ENCODE results near the gene ZFP36L2.

ZFP36L2 gene

DNA sequence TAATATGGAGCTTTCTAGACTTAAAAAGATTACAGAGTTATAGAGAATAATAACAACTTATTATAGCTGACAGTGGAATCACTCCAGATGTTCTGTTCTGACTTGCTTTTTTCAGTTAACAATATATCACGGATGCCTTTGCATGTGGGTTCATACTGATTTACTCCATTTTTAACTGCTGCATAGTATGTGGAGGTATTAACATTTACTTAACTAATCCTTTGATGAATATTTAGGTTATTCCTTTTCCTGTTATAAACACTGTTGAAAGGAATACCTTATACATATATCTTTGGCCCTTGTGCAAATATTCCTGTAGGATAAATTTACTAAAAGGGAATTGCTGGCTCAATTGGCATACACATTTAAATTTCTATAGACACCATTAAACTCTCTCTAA, 33.1 kb upstream of the ZFP36L2 start (continued):
- no peak for TF ChIP-seq TCF4 (CRISPR knock-in tag; IDR thresholded peaks at IDR 0.05; ENCODE audit: borderline replicate concordance)

DNA sequence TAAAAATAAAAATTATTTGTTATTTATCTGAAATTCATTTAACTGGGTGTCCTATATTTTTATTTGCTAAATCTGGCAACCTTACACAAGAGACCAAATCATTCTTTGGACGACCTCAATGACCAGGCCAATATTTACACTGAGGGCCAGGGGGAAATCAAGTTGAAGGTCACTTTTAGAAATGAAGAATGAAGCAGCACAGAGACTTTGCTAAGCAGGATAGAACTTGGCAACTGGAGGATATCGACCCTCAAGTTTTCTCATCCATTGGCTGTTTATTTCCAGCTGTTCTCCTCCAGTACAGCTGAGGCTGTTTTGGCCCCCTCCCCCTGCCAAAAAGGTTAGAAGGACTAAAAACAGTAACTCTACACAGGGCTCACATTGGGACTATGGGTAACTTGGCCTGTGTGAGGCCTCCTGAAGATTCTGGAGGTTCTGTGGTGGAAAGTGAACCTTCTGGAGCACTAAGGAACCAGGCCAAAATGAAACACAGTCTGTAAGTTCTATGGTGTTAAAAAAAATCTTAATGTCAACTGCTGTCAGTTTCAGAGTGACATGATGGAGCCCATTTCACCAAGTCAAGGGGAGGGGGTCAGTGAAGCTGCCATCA, 32.2 kb upstream of the ZFP36L2 start:
- ATAC-seq = no peak

DNA sequence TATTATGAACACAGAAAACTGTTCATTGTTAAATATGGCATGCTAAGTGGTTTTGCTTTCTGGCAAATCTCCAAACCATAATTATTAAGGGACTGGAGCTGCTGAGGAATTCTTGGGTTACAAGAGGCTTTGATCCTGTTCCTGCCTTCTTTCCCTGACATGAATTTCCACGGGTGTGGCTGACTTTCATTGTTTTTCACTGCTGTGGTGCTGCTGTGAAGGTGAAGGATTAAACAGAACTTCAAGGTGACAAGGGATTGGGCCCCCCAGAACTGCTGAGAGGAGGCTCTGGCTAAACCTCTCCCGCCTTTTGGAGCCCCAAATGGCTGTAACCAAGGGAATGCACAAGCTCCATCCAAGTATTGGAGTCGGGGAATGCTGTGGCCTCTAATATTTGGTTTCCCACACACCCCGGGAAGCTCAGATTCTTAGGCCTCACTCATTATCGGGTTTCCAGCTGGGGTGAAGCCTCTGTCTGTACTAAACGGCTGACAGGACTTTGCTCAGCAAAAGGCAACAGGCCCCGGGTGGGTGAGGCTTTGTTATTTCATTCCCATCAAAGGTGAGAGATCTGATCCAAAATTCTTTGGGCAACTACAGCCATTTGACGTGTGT, 29.0 kb upstream of the ZFP36L2 start:
- TF ChIP-seq, protein P1, sequence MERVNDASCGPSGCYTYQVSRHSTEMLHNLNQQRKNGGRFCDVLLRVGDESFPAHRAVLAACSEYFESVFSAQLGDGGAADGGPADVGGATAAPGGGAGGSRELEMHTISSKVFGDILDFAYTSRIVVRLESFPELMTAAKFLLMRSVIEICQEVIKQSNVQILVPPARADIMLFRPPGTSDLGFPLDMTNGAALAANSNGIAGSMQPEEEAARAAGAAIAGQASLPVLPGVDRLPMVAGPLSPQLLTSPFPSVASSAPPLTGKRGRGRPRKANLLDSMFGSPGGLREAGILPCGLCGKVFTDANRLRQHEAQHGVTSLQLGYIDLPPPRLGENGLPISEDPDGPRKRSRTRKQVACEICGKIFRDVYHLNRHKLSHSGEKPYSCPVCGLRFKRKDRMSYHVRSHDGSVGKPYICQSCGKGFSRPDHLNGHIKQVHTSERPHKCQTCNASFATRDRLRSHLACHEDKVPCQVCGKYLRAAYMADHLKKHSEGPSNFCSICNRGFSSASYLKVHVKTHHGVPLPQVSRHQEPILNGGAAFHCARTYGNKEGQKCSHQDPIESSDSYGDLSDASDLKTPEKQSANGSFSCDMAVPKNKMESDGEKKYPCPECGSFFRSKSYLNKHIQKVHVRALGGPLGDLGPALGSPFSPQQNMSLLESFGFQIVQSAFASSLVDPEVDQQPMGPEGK (CRISPR knock-in tag; IDR thresholded peaks at IDR 0.05; ENCODE audit: borderline replicate concordance) = no peak
- TF ChIP-seq TOX (CRISPR knock-in tag; IDR thresholded peaks at IDR 0.05; ENCODE audit: borderline replicate concordance) (no peak), ISL1 (CRISPR knock-in tag; IDR thresholded peaks at IDR 0.05) (peak; percentile 61)
- no peak for ATAC-seq

More for the DNA sequence above, 32.2 kb upstream of the ZFP36L2 start:
- TF ChIP-seq OSR1 (CRISPR knock-in tag; IDR thresholded peaks at IDR 0.05) = no peak
- TF ChIP-seq CSDC2 (CRISPR knock-in tag; IDR thresholded peaks at IDR 0.05) = no peak
- TF ChIP-seq GLIS3 (CRISPR knock-in tag; IDR thresholded peaks at IDR 0.05) = no peak
- no peak for TF ChIP-seq BACH2 (CRISPR knock-in tag; IDR thresholded peaks at IDR 0.05; ENCODE audit: borderline replicate concordance)
- TF ChIP-seq ISL1 (CRISPR knock-in tag; IDR thresholded peaks at IDR 0.05) = no peak
- TF ChIP-seq PPARA (CRISPR knock-in tag; IDR thresholded peaks at IDR 0.05; ENCODE audit: borderline replicate concordance) = no peak
- TF ChIP-seq, protein P2, sequence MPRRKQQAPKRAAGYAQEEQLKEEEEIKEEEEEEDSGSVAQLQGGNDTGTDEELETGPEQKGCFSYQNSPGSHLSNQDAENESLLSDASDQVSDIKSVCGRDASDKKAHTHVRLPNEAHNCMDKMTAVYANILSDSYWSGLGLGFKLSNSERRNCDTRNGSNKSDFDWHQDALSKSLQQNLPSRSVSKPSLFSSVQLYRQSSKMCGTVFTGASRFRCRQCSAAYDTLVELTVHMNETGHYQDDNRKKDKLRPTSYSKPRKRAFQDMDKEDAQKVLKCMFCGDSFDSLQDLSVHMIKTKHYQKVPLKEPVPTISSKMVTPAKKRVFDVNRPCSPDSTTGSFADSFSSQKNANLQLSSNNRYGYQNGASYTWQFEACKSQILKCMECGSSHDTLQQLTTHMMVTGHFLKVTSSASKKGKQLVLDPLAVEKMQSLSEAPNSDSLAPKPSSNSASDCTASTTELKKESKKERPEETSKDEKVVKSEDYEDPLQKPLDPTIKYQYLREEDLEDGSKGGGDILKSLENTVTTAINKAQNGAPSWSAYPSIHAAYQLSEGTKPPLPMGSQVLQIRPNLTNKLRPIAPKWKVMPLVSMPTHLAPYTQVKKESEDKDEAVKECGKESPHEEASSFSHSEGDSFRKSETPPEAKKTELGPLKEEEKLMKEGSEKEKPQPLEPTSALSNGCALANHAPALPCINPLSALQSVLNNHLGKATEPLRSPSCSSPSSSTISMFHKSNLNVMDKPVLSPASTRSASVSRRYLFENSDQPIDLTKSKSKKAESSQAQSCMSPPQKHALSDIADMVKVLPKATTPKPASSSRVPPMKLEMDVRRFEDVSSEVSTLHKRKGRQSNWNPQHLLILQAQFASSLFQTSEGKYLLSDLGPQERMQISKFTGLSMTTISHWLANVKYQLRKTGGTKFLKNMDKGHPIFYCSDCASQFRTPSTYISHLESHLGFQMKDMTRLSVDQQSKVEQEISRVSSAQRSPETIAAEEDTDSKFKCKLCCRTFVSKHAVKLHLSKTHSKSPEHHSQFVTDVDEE (CRISPR knock-in tag; IDR thresholded peaks at IDR 0.05) = no peak
- no peak for TF ChIP-seq ESRRG (CRISPR knock-in tag; IDR thresholded peaks at IDR 0.05)
- TF ChIP-seq ZNF8 (CRISPR knock-in tag; IDR thresholded peaks at IDR 0.05) = no peak
- TF ChIP-seq, protein P3, sequence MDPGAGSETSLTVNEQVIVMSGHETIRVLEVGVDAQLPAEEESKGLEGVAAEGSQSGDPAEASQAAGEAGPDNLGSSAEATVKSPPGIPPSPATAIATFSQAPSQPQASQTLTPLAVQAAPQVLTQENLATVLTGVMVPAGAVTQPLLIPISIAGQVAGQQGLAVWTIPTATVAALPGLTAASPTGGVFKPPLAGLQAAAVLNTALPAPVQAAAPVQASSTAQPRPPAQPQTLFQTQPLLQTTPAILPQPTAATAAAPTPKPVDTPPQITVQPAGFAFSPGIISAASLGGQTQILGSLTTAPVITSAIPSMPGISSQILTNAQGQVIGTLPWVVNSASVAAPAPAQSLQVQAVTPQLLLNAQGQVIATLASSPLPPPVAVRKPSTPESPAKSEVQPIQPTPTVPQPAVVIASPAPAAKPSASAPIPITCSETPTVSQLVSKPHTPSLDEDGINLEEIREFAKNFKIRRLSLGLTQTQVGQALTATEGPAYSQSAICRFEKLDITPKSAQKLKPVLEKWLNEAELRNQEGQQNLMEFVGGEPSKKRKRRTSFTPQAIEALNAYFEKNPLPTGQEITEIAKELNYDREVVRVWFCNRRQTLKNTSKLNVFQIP (CRISPR knock-in tag; IDR thresholded peaks at IDR 0.05; ENCODE audit: borderline replicate concordance, low read depth) = no peak
- no peak for TF ChIP-seq TOX (CRISPR knock-in tag; IDR thresholded peaks at IDR 0.05; ENCODE audit: borderline replicate concordance)
- TF ChIP-seq ARNTL (CRISPR knock-in tag; IDR thresholded peaks at IDR 0.05; ENCODE audit: borderline replicate concordance, low read depth) = no peak
- no peak for TF ChIP-seq SNAI2 (CRISPR knock-in tag; IDR thresholded peaks at IDR 0.05)
- TF ChIP-seq, protein P4, sequence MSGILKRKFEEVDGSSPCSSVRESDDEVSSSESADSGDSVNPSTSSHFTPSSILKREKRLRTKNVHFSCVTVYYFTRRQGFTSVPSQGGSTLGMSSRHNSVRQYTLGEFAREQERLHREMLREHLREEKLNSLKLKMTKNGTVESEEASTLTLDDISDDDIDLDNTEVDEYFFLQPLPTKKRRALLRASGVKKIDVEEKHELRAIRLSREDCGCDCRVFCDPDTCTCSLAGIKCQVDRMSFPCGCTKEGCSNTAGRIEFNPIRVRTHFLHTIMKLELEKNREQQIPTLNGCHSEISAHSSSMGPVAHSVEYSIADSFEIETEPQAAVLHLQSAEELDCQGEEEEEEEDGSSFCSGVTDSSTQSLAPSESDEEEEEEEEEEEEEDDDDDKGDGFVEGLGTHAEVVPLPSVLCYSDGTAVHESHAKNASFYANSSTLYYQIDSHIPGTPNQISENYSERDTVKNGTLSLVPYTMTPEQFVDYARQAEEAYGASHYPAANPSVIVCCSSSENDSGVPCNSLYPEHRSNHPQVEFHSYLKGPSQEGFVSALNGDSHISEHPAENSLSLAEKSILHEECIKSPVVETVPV (CRISPR knock-in tag; IDR thresholded peaks at IDR 0.05) = no peak
- TF ChIP-seq ZFP30 (CRISPR knock-in tag; IDR thresholded peaks at IDR 0.05) = no peak
- TF ChIP-seq, protein P1 (CRISPR knock-in tag; IDR thresholded peaks at IDR 0.05; ENCODE audit: borderline replicate concordance) = no peak
- TF ChIP-seq ZFP3 (CRISPR knock-in tag; IDR thresholded peaks at IDR 0.05) = no peak

Data from SK-N-SH treated with all-trans-retinoic acid at 6 μM for 48 hours (cell line).